HG03045 (cell line): ENCODE data around the gene SLC43A2.

Source experiments
- ATAC-seq: cut with Tn5 transposase; IDR thresholded peaks from one replicate; pipeline ENCODE4 v1.9.1; 2021; ENCODE audit warnings: mild to moderate bottlenecking, moderate library complexity; ENCODE audit not compliant: unreplicated experiment

Gene SLC43A2

GRCh38 chr17:1643999-1644492, 15.4 kb upstream of the SLC43A2 start:
- no peak for ATAC-seq

GRCh38 chr17:1643293-1643998, 14.8 kb upstream of the SLC43A2 start:
- no peak for ATAC-seq

- ATAC-seq = no peak
Observed at GRCh38 chr17:1641065-1641403, 12.4 kb upstream of the SLC43A2 start.

GRCh38 chr17:1640329-1641064, 11.9 kb upstream of the SLC43A2 start:
- ATAC-seq = no peak

- no peak for ATAC-seq
Observed at GRCh38 chr17:1639549-1640180, 11.0 kb upstream of the SLC43A2 start.

GRCh38 chr17:1638624-1639300, 10.1 kb upstream of the SLC43A2 start:
- no peak for ATAC-seq

GRCh38 chr17:1638171-1638590, 9.5 kb upstream of the SLC43A2 start:
- ATAC-seq = no peak

GRCh38 chr17:1636732-1637285, 8.2 kb upstream of the SLC43A2 start:
- ATAC-seq = no peak

- no peak for ATAC-seq
Observed at GRCh38 chr17:1635675-1636465, 7.2 kb upstream of the SLC43A2 start.

GRCh38 chr17:1634841-1635650, 6.4 kb upstream of the SLC43A2 start:
- no peak for ATAC-seq

- no peak for ATAC-seq
Observed at GRCh38 chr17:1630662-1631061, 2.0 kb upstream of the SLC43A2 start.

GRCh38 chr17:1629504-1630310, 1.1 kb upstream of the SLC43A2 start:
- ATAC-seq = no peak

- peak; percentile 55 for ATAC-seq
Observed at GRCh38 chr17:1628856-1629503, 346 bp upstream of the SLC43A2 start.

- no peak for ATAC-seq
Observed at GRCh38 chr17:1627182-1627981, 1.3 kb downstream of the SLC43A2 start.

- ATAC-seq = no peak
Observed at GRCh38 chr17:1626333-1626732, 2.3 kb downstream of the SLC43A2 start.

GRCh38 chr17:1625581-1625980, 3.1 kb downstream of the SLC43A2 start:
- ATAC-seq = no peak

GRCh38 chr17:1625053-1625452, 3.6 kb downstream of the SLC43A2 start:
- no peak for ATAC-seq
